DMS79 (cell line): ENCODE results near the gene SLC38A9.

Experiments
- DNase-seq: peaks from one replicate; lab custom pipeline; 2025; lab: John Stamatoyannopoulos, UW

Gene SLC38A9

DNA sequence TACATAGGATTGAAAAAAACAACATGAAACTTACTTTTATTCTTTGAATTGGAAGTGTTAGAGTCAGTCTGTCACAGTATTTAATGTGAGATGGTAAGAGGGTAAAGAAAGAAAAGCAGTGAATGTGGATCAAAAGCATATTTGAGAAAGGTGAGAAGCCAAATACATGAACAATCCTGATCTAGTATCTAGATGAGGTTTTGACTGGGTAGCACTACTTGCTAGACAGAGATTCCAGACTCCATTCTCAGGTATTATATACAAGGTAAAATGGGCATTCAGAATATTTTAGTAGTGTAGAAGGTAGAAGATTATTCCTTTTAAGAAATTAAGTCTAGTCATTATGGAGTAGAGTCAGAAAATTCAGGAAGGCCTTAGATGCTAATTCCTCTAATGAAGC, 62.2 kb downstream of the SLC38A9 start:
- DNase-seq: no peak

- no peak for DNase-seq
Observed at GRCh38 chr5:55645304-55645703, 66.8 kb downstream of the SLC38A9 start.

DNA sequence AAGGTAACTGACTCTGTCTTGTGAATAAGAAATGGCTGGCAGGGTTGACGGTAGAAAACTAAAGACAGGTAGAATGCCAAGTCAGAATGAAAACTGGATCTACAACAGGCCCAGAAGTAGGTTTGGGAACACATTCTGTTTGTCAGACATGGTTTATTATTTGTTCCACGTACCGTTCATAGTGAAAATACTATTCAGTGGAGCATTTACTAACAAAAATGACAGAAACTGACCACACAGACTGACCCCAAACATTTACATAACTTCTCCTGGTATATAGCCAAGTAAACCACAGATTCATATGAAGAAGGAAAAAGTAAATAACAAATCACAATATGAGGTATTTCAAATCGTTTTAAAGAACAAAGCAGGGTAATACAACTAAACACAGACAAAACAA, 73.7 kb downstream of the SLC38A9 start:
- no peak for DNase-seq

GRCh38 chr5:55638051-55638450, 74.1 kb downstream of the SLC38A9 start:
- no peak for DNase-seq

GRCh38 chr5:55636683-55637082, 75.4 kb downstream of the SLC38A9 start:
- DNase-seq: no peak

GRCh38 chr5:55636177-55636576, 75.9 kb downstream of the SLC38A9 start:
- DNase-seq: no peak

GRCh38 chr5:55634866-55635265, 77.3 kb downstream of the SLC38A9 start:
- no peak for DNase-seq

DNA sequence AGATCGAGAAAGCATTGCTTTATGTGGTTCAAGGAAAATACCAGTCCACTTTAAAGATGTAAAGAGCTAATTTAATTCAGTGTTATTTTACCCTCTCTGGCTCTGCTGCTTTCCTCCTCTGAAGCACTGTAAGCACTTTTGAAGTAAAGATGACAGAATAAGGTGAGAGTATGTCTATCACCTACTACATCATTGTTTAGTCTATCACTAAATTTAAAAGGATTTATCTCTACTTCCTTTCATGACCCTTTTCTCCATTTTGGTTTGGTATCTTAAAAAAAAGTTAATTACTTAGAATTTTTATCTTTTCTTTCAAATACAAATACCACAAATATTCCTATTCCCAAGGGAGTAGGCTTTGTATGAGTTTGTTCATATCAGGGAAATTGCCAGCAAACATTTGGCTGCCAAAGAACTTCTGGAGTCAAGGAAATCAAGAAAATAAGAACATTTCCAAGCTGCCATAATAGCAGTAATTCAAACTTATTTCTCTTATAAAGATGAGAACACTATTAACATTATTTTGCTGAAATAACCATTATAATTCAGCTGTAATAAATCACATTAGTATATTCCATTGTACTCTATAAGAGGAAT, 77.8 kb downstream of the SLC38A9 start:
- no peak for DNase-seq

DNA sequence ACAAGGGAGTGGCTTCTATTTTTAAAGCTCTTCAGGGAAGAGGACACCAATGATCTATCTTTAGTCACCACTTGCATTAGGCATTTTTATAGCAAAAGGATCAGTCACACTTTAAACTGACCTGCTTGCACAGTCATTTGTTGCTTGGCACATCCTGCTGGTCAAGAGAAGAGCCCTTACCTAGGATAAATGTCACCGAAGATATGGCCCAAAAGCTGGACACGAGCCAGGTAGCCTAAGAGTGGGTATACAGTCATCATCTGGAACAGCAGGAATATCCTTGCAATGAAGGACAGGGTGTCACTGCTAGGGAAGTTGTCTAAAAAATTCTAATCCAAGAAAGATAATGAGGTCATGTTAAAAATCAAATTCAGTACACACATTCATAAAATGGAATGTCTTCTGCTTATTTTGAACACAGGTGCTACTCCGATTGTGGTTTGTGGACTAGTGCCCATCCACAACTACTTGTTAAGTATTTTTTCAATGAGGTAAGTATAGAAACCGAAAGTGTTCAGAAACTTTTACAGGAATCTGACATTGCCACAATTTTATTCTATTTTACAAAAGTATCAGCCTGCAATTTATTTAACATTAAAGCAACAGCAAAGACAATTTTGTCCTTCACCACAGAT, 78.4 kb downstream of the SLC38A9 start:
- no peak for DNase-seq

- no peak for DNase-seq
Observed at GRCh38 chr5:55629815-55630214, 82.3 kb downstream of the SLC38A9 start.

- no peak for DNase-seq
Observed at GRCh38 chr5:55626790-55627189, 85.3 kb downstream of the SLC38A9 start.

DNA sequence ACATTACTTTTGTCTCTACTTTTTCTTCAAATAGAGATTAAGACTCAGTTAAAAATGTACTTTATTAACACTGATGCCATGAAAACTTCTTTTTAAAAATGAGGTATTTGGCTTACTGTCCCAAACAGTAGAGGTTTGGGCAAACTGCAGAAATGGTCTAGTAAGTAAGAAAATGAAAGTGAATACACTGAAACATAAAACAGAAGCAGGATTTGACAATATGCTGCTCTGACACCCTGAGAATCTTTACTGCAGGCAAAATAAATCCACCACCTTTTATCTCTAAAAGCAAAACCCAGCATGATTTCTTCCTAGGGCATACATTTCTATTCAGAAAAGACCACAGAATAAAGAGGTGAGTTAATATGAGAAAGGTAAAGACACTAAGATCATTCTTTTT, 86.2 kb downstream of the SLC38A9 start:
- no peak for DNase-seq

- DNase-seq: no peak
Observed at GRCh38 chr5:55625589-55625909, 86.6 kb downstream of the SLC38A9 start.

GRCh38 chr5:55624841-55625588, 87.1 kb downstream of the SLC38A9 start:
- no peak for DNase-seq

DNA sequence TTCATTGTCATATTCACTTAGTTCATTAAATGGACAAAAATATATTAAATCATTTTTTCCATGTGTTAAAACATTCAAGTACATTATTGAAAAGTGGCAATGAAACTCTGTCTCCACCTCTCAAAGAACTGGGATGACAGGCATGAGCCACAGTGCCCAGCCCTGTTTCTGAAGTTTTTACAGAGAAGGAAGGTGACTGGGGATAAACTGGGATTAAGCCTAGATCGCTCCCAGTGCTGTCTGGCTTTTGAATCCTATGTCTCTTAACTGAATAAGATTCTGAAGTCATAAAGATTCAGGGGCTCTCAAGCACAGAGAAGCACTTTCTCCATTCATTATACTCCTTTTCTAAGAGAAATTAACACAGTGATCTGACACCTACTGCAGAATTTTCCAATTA, 88.3 kb downstream of the SLC38A9 start:
- DNase-seq: no peak

DNA sequence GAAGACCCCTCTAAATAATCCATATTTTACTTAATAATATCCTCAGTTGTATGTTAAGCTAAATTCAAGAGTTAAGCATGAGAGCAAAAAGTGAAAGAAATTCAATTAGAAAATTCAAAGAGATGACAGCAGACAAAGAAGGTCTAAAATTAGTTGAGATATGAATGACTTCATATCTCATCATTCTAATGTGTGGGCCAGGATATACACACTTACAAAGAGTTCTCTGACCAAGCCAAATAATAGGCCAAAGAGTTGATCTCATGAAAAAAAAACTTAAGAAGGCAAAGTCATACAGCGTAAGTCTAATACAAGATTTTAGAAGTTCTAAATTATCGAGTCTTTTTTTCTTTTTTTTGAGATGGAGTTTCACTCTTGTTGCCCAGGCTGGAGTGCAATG, 89.7 kb downstream of the SLC38A9 start:
- no peak for DNase-seq

- DNase-seq: no peak
Observed at GRCh38 chr5:55621229-55621628, 90.9 kb downstream of the SLC38A9 start.

DNA sequence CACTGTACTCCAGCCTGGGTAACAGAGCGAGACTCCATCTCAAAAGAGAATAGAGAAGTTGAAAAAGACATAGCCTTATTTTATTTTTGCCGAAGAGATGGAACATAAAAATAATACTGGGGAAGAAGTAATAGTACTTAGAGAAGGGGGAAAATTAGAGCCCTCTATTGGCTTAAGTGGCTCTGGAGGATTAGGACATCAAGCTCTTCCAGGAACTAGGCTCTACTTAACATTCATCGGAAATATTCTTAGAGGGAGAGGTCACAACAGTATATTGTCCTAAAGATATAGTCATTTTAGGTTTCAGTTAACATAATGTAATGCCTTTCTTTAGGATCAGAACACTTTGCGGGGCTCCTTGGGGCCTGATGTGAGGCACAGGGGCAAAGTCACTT, 91.4 kb downstream of the SLC38A9 start:
- DNase-seq: no peak

- no peak for DNase-seq
Observed at GRCh38 chr5:55620009-55620765, 91.9 kb downstream of the SLC38A9 start.

- no peak for DNase-seq
Observed at GRCh38 chr5:55618318-55618717, 93.8 kb downstream of the SLC38A9 start.

- DNase-seq: no peak
Observed at GRCh38 chr5:55613112-55613868, 98.8 kb downstream of the SLC38A9 start.

DNA sequence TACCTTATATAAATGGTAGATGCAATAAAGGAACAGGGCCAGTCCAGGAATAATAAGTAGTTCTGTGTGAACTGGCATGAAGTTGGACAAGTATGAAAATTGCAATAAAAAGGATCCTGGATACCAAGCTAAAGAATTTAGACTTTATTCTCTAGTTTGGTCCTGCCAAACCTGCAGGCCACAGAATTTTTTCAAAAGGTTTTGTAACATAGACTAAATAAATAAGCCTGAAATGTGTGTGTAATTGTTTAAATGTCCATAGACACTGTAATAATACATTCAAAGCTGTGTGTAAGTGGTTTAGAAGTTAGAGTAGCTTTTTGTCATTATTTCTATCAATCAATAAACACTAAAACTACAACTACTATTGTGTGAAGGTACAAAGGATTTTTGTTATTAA, 101.6 kb downstream of the SLC38A9 start:
- DNase-seq: no peak
